ENCODE results near the gene AMIGO1. TPM values are rescaled to one million over a fixed set of nuclear protein-coding genes. Genes with fewer than 3 reads are reported as not detected.
A peak's percentile ranks its signal among the peaks of the same experiment; 100 is the strongest.

The AMIGO1 gene
- total and polyA plus RNA-seq, 10 of the 15 experiments (the other 5 are each of a cell fraction or from before 2014, with no cell fraction given): 0.02 to 0.28 (median 0.08) TPM; not detected in 1

DNA sequence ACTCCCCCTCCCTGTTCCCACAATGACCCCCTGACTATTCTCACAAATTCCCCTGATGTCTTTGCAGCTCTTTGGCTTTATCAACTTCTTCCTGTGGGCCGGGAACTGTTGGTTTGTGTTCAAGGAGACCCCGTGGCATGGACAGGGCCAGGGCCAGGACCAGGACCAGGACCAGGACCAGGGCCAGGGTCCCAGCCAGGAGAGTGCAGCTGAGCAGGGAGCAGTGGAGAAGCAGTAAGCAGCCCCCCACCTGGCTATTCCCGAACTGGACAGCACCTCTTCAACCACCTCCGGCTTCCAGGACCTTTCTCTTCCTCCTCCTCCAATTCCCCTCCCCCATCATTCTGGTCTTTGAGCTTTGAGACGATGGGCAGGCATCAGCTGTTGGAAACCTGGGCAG is 30.2 kb downstream of the AMIGO1 start (continued):
- TF ChIP-seq HDAC6 (IDR thresholded peaks at IDR 0.05; ENCODE audit: unreplicated experiment) (no peak), BHLHE40 (IDR thresholded peaks at IDR 0.05; ENCODE audit: borderline replicate concordance in 1 of 2, low read depth in 2 of 2, low read length in 1 of 2) (no peak), MTA3 (IDR thresholded peaks at IDR 0.05; ENCODE audit: borderline replicate concordance, low read length) (no peak)

DNA sequence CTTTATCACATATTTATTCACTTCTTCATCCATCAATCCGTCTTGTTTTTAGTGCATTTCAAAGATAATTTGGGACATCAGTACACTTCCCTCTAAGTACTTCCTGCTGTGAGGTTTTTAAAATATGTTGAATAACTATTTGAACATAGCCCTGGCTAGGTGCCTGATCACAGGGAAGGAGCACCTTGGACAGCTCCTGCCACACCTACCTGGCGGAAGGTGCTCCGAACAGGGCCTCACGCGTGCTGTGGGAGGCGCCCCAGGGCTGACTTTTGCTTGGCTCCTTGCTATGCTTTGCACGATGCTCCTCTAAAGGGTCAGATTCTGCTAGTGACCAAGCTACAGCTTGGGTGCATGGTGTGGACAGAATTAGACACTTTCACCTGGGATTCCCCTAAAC is 30.7 kb downstream of the AMIGO1 start:
- Histone ChIP-seq H2AFZ (ENCODE audit: control insufficient read depth, low read depth, low read length) (no peak overlapping the region), H4K20me1 (ENCODE audit: control insufficient read depth, insufficient read depth) (no peaks in the 10 kb centered on the region), H3K4me2 (ENCODE audit: control insufficient read depth, insufficient read depth) (no peak overlapping the region), H3K27me3 (replicated peaks in 1 of 2; ENCODE audit: control insufficient read depth in 2 of 2, insufficient read depth in 2 of 2, low read length in 1 of 2) (peaks cover 0 to 6% of the 10 kb centered on the region in 2 experiments), H3K27ac (ENCODE audit: control insufficient read depth, insufficient read depth) (no peak overlapping the region), H3K9ac (ENCODE audit: control insufficient read depth, insufficient read depth, low read length) (no peak overlapping the region), H3K79me2 (ENCODE audit: control insufficient read depth, insufficient read depth, low read length) (no peaks in the 10 kb centered on the region), H3K9me3 (replicated peaks; ENCODE audit: control insufficient read depth, insufficient read depth, low read length) (no peaks in the 10 kb centered on the region), H3K36me3 (ENCODE audit: control insufficient read depth in 2 of 2, insufficient read depth in 2 of 2, low read length in 1 of 2) (no peaks in the 10 kb centered on the region), H3K4me3 (no peak overlapping the region), H3K4me1 (ENCODE audit: control insufficient read depth, insufficient read depth, low read length) (peaks cover 4% of the 10 kb centered on the region)
- 10% methylated on average over 7 of the region's 7 CpGs for WGBS (ENCODE audit: insufficient coverage, insufficient replicate concordance, low lambda C conversion rate, missing lambda C conversion rate)
- CTCF ChIA-PET: interaction anchor here (1.5 to 2.1 kb wide), 2 partner anchors 12 to 54 kb away, joined by 6 to 17 read pairs; no protein-coding TSS in a partner anchor
- TF ChIP-seq IKZF1 (conservative IDR thresholded peaks at IDR 0.05) (no peak), SMAD1 (IDR thresholded peaks at IDR 0.05; ENCODE audit: low read depth, partially characterized antibody) (no peak), BHLHE40 (IDR thresholded peaks at IDR 0.05; ENCODE audit: borderline replicate concordance in 1 of 2, low read depth in 2 of 2, low read length in 1 of 2) (peak in 1 of 2 experiments; percentile 35; a peak in 1 of 4 replicates), STAT3 (IDR thresholded peaks at IDR 0.05; ENCODE audit: low read depth, low read length) (no peak), NFYB (IDR thresholded peaks at IDR 0.05; ENCODE audit: insufficient read depth, low read depth, low read length) (no peak), CBFB (IDR thresholded peaks at IDR 0.05; ENCODE audit: low read depth) (no peak)
- TF ChIP-seq, protein P1, sequence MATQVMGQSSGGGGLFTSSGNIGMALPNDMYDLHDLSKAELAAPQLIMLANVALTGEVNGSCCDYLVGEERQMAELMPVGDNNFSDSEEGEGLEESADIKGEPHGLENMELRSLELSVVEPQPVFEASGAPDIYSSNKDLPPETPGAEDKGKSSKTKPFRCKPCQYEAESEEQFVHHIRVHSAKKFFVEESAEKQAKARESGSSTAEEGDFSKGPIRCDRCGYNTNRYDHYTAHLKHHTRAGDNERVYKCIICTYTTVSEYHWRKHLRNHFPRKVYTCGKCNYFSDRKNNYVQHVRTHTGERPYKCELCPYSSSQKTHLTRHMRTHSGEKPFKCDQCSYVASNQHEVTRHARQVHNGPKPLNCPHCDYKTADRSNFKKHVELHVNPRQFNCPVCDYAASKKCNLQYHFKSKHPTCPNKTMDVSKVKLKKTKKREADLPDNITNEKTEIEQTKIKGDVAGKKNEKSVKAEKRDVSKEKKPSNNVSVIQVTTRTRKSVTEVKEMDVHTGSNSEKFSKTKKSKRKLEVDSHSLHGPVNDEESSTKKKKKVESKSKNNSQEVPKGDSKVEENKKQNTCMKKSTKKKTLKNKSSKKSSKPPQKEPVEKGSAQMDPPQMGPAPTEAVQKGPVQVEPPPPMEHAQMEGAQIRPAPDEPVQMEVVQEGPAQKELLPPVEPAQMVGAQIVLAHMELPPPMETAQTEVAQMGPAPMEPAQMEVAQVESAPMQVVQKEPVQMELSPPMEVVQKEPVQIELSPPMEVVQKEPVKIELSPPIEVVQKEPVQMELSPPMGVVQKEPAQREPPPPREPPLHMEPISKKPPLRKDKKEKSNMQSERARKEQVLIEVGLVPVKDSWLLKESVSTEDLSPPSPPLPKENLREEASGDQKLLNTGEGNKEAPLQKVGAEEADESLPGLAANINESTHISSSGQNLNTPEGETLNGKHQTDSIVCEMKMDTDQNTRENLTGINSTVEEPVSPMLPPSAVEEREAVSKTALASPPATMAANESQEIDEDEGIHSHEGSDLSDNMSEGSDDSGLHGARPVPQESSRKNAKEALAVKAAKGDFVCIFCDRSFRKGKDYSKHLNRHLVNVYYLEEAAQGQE (IDR thresholded peaks at IDR 0.05; ENCODE audit: low read depth, low read length): peak; percentile 96
- TF ChIP-seq, protein P2, sequence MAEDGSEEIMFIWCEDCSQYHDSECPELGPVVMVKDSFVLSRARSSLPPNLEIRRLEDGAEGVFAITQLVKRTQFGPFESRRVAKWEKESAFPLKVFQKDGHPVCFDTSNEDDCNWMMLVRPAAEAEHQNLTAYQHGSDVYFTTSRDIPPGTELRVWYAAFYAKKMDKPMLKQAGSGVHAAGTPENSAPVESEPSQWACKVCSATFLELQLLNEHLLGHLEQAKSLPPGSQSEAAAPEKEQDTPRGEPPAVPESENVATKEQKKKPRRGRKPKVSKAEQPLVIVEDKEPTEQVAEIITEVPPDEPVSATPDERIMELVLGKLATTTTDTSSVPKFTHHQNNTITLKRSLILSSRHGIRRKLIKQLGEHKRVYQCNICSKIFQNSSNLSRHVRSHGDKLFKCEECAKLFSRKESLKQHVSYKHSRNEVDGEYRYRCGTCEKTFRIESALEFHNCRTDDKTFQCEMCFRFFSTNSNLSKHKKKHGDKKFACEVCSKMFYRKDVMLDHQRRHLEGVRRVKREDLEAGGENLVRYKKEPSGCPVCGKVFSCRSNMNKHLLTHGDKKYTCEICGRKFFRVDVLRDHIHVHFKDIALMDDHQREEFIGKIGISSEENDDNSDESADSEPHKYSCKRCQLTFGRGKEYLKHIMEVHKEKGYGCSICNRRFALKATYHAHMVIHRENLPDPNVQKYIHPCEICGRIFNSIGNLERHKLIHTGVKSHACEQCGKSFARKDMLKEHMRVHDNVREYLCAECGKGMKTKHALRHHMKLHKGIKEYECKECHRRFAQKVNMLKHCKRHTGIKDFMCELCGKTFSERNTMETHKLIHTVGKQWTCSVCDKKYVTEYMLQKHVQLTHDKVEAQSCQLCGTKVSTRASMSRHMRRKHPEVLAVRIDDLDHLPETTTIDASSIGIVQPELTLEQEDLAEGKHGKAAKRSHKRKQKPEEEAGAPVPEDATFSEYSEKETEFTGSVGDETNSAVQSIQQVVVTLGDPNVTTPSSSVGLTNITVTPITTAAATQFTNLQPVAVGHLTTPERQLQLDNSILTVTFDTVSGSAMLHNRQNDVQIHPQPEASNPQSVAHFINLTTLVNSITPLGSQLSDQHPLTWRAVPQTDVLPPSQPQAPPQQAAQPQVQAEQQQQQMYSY (CRISPR knock-in tag; IDR thresholded peaks at IDR 0.05): no peak
- no TSS peak for BruUV-seq (replicated peaks)
- FAIRE-seq: no peak
- intact Hi-C loops (cut with micrococcal nuclease; ENCODE audit: unreplicated experiment) (no loop called here), in situ Hi-C loops (cut with MboI) (no loop called here)
- peak; percentile 37 for ATAC-seq
- POLR2A ChIA-PET: interaction anchor here (0.6 kb wide), 1 partner anchor 208 kb away, joined by 4 read pairs; no protein-coding TSS in a partner anchor
- RAD21 ChIA-PET (ENCODE audit: unreplicated experiment): interaction anchor here (1.2 kb wide), 1 partner anchor 53 kb away, joined by 3 read pairs; no protein-coding TSS in a partner anchor
- SMC1A ChIA-PET (ENCODE audit: uncharacterized antibody, unreplicated experiment): no interaction called here
- no peak for DNase-seq (ENCODE audit: low read depth, low spot score)
